SKM-1 treated with dmso at 0.1 percent for 144 hours (cell line): ENCODE measurements around the gene TSEN2.
"Not testable (repeated sequence)": the region's sequence is repeated elsewhere in the genome, so short reads cannot be mapped to it uniquely, and the experiment has no call there.

Experiments
- DNase-seq: peaks from one replicate; lab custom pipeline; 2025; ENCODE audit not compliant: unreplicated experiment; lab: John Stamatoyannopoulos, UW

The TSEN2 gene

GRCh38 chr3:12501360-12502020 lies 17.2 kb downstream of the TSEN2 start:
- no peak for DNase-seq

DNA sequence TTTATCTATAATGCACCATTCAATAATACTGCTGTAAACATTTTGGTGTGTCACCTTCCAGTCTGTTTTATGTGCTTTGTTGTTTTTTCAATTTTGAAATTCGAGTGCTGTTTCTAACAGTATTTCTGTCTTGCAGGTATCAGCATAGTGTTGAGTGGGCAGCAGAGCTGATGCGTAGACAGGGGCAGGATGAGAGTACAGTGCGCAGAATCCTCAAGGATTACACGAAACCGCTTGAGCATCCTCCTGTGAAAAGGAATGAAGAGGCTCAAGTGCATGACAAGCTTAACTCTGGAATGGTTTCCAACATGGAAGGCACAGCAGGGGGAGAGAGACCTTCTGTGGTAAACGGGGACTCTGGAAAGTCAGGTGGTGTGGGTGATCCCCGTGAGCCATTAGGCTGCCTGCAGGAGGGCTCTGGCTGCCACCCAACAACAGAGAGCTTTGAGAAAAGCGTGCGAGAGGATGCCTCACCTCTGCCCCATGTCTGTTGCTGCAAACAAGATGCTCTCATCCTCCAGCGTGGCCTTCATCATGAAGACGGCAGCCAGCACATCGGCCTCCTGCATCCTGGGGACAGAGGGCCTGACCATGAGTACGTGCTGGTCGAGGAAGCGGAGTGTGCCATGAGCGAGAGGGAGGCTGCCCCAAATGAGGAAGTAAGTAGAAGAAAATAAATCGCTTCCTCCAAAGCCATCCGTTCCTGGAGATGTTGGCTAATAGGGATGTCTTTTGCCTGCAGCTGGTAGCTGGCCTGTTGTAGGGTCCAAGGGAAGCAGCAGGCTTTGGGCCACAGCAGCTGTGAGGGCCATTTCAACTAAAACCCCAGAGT lies 19.1 kb downstream of the TSEN2 start:
- DNase-seq, result peak; percentile 79

DNA sequence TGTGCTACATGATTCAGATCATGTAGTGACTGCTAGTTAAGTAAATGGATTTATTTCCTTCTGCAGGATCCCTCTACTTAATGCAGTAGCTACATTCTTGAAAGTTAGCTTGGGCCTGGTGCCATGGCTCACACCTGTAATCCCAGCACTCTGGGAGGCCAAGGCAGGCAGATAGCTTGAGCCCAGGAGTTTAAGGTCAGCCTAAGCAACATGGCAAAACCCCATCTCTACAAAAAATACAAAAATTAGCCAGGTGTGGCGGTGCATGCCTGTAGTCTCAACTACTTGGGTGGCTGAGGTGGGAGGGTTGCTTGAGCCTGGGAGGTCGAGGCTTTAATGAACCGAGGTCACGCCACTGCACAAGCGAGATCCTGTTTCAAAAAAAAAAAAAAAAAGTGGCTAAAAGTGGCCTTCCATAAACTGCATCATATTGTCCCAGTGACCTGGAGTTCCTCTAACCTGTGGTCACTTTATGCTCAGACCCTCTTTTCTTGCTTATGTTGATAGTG lies 22.0 kb downstream of the TSEN2 start:
- DNase-seq, result no peak

- DNase-seq, result no peak
These were observed 23.5 kb downstream of the TSEN2 start for GRCh38 chr3:12507591-12508281.

DNA sequence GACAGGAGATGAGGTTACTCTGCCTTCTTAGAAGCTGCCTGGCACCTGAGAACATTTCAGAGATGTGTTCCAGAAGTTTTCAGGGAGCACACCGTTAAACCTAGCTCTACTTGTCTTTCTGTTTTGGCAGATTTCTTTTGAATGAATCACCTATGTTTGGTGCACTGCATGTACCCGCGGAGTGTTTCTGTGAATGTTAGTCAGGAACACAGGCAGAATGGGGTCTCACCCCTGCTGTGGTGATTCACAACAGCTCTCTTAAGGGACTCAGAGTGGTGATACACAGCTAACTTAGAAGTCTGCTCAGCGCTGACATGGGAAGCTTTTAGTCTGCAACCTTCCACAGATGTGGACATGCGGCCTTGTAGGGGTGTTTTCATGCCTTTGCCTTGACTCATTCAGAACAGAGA lies 24.0 kb downstream of the TSEN2 start:
- DNase-seq, result no peak

DNA sequence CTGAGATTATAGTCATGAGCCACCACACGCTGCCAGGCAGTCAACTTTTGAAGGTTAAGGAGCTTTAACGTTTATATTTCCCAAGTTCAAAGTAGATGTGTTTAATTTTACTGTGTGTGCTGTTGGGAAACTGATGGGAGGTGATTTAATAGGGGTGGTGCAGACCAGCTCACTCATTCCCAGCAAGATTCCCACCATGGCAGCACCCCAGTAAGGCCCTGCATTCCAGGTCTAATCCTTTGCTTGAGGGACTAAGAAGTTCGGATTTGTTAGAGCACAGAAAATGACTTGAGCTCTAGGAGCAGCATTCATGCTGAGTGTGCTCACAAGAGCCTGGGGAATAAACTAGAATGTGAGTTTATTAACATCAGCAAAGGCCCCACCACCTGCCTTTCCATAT lies 25.2 kb downstream of the TSEN2 start:
- DNase-seq, result no peak

GRCh38 chr3:12512534-12513118 lies 28.3 kb downstream of the TSEN2 start:
- DNase-seq, result no peak

DNA sequence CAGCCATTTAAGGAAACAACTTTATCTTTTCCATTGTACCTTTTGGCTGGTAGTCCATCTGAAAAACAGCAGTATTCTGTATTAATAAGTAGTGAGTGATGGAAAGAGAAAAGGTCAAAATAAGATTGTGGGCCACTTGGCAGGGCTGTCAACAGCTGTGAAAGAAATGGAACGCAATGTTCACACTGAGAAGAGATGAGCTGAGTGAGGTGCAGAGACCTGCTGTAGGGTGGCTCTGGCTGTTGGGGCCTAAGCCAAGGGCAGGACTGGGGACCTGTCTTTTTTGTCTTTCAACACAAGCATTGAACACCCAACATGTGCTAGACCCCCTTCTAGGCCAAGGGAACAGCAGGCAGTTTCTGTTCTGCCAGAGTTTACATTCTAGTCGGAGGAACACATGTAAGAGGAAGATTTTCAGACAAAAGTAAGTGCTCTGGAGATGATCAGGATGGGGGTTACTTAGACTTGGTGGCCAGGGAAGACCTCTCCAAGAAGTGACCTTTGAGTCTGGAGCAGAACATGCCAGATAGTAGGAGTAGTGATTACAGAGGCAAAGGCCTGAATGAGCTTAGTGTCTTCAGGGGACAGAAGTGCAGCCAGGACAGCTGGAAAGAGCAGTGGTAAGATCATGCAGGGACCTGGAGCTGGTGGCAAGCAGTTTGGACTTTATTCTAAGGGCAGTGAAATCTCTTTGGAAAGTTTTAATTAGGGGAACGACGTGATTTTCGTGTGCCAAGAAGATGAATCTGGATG lies 29.6 kb downstream of the TSEN2 start:
- no peak for DNase-seq

DNA sequence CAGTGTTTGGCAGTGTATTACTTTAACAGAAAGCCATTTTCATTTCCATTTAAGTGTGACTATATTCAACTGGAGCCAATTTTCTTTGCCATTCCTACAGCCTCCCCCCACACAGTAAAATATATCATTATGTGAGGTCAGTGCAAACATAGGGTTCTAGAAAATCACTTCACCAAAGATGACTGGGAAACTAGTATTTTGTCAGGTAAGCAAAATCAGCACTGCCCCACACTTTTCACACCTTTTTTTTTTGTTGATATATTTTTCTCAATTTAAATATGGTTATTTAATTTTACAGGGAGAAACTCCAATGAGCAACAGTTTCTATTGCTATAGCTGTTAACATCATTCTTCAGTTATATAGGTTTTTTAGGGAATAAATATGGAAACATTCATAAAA lies 31.4 kb downstream of the TSEN2 start:
- no peak for DNase-seq

- no peak for DNase-seq
These were observed 32.6 kb downstream of the TSEN2 start for GRCh38 chr3:12516873-12517272.

GRCh38 chr3:12518261-12519028 lies 34.2 kb downstream of the TSEN2 start:
- DNase-seq, result no peak

GRCh38 chr3:12521010-12521409 lies 36.7 kb downstream of the TSEN2 start:
- DNase-seq, result no peak

- DNase-seq, result no peak
These were observed 38.4 kb downstream of the TSEN2 start for GRCh38 chr3:12522721-12523120.

GRCh38 chr3:12527757-12528143 lies 43.5 kb downstream of the TSEN2 start:
- no peak for DNase-seq

DNA sequence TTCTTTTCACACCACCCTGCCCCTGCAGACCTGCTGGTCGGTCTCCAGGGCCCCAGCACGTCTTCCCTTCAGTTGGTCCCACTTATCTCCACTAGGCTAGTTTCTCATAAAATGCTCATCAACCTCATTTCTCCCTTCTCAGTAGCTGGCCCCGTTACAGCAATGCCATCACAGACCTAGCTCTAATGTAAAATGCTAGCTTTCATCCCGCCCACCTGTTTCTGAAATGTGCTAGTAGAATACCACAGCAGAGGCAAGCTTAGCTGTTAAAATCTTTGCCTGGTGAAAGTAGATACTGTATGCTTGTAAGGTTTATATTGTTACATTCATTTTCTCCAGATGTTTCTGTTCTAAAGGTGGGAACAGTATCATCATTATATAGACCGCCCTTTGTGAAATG lies 47.9 kb downstream of the TSEN2 start:
- DNase-seq, result no peak

GRCh38 chr3:12536423-12536822 lies 52.1 kb downstream of the TSEN2 start:
- DNase-seq, result no peak

DNA sequence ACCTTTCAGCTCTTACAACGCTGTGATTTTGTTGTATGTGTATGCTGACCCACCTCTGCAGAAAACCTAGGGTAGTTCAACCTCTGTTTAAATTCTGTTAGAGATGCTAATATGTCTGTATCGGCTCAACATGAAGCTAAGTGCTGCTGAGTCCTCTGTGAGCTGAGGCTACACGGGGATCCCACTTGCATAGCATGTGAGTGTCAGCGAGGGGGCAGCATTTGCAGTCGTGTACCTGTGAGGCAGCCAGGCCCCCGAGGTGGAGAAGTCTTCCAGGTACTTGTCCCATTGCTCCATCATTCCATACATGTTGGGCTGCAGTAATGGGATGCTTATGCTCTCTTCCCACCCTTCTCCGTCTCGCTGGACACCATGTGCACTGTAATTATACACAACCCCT lies 57.3 kb downstream of the TSEN2 start:
- DNase-seq, result no peak

GRCh38 chr3:12543497-12543896 lies 59.2 kb downstream of the TSEN2 start:
- not testable (repeated sequence) for DNase-seq

DNA sequence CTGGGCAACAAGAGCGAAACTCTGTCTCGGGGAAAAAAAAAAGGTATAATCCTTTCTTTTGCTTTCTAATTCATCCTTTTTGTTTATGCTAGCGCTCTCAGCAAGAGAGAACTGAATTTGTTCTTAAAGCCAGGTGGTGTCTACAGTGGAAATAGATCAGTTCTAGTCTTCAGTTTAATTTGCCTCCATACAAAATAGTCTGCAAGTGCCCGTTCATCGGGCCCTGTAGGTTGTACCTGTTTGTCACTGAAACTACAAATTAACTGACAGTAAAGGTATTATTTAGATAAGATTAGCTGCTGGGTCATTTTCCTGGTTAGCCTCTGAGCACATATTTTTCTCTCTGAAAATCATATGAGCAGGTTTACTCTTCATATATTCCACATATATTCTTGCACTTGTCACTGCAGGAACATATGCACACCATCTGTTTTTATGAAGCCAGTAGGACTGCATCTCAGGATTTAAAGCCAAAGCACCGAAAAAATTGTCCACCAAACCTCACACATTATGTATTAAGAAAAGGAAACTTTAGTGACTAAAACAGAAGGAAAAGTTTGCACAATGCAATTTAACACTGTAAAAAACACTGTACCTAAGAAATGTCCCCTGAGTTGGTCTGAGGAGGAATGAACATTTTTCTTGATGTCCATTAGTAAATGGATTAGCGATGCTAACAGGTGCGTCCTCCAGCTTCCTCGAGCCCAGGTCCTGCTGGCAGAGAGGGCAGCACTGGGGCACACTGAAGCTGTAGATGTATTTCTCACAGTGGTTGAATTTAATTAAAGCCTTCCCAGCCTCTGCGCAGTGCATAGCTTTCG lies 60.6 kb downstream of the TSEN2 start:
- DNase-seq, result no peak
